NCI-H82 treated with DMSO at 0.1 percent for 48 hours (cell line): ENCODE results near the gene FXYD2.

ENCODE experiments used
- DNase-seq: peaks from one replicate; lab custom pipeline; 2025; ENCODE audit not compliant: unreplicated experiment; lab: John Stamatoyannopoulos, UW

The FXYD2 gene

DNA sequence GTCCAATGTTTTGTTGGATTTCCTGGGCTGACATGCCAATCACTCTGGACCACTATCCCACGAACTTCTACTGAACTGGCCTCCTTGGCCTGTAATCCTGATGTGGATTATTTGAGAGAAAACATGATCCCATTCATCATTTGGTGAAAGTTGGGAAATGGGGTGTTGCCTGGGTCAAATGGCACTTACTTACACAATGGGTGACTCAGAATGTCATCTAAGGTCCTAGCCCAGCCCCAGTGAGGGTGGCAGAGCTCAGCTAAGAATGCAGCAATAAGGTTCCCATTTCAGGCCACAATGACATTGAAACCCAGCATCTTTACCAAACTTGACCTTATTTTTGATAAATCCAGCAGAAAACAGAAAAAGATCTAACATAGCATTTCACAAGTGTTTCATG, 19.5 kb downstream of the FXYD2 start:
- DNase-seq, result no peak

GRCh38 chr11:117803896-117804295, 20.6 kb downstream of the FXYD2 start:
- no peak for DNase-seq

GRCh38 chr11:117799634-117800033, 24.9 kb downstream of the FXYD2 start:
- no peak for DNase-seq

GRCh38 chr11:117796872-117797529, 27.5 kb downstream of the FXYD2 start, which contains the start of gene DSCAML1:
DSCAML1 (minus strand) TSS chr11:117797216; CDS start chr11:117797079, 137 bp downstream.
- no peak for DNase-seq

DNA sequence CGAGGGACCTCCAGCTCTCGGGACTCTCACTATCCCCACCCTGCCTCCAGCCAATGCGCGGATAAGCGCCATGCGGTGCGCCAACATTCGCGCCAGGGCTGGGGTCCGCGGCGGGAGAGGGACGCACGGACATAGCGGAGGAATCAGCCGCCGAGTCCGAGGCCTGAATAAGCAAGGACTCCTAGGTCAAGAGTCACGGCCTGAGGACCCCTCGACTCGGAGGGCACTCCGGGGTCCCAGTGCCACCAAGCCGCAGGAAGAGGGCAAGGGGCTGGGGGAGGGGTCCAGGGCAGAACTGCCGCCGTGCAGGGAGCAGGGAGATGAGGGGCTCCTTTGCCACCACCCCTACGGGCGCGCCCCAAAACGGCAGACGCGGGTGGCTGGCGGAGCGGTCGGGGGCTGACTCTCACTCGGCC, 28.1 kb downstream of the FXYD2 start:
- no peak for DNase-seq

GRCh38 chr11:117795638-117796455, 28.7 kb downstream of the FXYD2 start:
- no peak for DNase-seq

DNA sequence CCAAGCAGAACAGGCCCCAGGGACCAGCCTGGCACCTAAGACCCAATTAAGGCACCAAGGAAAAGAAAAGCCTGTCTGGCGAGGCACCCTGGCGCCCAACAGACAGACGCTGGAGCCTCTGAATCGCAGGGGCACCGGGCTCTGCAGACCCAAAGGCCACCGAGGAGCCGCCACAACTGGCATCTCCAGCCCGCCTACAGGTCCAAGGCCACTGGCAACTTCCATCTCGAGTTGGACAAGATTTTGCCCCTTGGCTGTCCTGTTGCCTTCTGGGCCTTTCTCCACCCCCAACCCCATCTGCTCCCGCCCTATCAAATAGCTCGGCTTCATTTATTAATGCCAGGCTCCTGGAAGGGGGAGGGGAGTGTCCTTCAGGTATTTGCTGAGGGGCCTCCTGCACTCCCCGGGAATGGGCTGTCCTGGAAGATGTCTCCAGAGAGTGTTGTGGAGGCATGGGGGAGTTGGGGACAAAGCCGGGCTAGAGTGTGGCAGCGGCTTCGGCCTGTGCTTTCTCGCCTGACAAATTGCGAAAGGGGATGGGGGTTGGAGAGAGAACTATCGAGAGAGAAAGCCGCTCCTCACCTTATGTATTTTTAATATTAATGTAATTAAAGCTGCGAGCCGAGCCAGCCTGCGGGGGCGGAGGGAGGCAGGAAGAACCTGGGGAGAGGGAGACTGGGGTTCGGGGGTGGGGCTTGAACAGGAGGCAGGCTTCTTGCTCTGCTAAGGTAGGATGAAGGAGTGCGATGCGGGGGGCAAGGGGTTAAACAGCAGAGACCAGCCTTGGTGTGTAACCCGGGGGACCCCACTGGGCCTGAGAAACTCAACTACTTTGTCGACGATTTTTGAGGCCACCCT, 29.5 kb downstream of the FXYD2 start:
- DNase-seq, result no peak

DNA sequence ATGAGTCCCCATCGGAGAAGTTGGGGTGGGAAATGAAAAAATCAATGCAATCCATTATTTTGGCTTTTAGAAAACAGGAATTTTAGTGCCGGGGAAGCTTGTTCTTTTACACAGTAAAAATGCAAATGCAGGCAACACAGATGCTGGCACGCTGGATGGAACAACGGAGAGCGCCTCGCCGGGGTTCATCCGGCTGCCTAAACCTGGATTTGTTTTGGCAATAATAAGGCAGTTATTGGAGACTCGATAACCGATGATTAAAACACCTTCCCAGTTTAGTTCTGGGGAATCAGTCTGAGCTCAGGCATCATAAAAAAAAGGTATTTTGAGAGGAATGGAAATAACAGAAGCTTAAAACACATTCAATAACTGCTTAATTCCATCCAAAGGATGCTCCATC, 30.4 kb downstream of the FXYD2 start:
- DNase-seq, result no peak

- peak; percentile 35 for DNase-seq
These were observed 31.0 kb downstream of the FXYD2 start for GRCh38 chr11:117793583-117793982.

DNA sequence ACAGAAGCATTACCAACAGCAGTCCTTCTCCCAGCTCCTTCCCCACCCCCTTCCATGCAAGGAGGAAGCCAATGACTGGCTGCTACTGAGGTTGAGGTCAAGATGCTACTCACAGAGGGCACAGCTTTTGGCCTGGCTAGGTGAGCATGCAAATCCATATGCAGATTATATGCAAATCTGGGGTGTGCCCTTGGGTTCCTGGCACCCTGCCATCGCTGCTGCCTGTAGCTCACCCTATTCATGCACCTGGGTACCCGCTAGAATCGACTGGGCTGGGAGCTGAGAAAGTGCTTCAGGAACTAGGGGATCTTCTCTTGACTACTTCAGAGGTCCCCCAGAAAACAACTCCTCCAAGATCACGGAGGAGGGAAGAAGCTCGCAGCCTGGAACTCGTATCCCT, 31.6 kb downstream of the FXYD2 start:
- DNase-seq, result no peak

DNA sequence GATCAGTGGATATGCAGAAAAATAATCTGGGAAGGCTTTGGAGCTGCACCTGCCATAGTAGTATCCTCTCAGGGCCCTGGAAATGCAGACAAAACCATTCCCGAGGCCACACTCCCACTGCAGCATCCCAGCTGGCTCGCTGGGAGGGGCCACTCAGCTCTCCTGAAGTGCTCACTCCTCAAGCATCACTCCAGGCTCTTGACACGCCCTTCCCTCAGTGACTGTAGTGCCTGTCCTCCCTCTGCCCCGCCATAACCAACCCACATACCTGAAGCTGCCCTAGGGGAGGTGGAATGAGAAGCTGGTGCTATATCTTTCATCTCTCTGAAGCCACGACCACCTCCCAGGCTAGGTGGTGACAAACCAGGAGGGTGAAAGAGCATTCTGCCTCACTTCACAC, 32.3 kb downstream of the FXYD2 start:
- DNase-seq, result no peak

DNA sequence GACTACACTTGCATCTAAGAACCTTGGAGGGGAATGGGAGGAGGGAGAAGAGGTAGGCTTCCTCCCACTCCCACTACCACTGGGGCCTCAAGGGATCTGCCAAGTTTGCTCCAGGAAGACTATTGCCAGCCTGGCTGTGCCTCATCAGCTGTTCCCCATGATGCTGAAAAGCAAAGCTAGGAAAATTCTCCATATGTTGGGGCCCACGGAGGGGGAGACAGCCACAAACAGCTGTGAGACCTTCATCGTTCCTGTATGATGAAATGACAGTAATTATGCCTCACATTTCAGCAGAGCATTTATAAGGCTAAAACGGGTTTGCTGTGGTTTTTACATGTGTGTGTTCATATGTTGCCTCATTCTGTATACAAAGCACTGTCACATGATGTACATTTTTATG, 34.3 kb downstream of the FXYD2 start:
- no peak for DNase-seq

DNA sequence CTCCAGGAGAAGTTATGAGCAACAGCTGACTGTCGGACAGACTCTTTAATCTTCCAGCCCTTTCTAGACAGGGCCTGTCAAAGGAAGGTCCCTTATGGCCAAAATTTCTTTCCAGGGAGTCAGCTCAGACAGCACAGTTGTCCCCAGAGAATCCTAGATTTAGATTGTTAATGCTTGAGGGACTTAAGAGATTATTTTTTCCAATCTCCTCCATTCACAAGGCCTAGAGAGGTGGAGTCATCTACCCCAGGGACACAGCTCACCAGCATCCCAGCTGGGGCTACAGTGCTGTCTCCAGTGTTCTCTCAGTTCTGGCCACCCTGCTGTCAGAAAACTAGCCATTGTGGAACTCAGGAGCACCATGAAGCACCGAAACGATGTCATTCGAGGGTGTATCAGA, 35.3 kb downstream of the FXYD2 start:
- peak; percentile 93 for DNase-seq

GRCh38 chr11:117786135-117786870, 38.2 kb downstream of the FXYD2 start:
- DNase-seq, result no peak

GRCh38 chr11:117782101-117782500, 42.4 kb downstream of the FXYD2 start:
- no peak for DNase-seq

GRCh38 chr11:117781627-117782026, 42.9 kb downstream of the FXYD2 start:
- peak; percentile 8 for DNase-seq

DNA sequence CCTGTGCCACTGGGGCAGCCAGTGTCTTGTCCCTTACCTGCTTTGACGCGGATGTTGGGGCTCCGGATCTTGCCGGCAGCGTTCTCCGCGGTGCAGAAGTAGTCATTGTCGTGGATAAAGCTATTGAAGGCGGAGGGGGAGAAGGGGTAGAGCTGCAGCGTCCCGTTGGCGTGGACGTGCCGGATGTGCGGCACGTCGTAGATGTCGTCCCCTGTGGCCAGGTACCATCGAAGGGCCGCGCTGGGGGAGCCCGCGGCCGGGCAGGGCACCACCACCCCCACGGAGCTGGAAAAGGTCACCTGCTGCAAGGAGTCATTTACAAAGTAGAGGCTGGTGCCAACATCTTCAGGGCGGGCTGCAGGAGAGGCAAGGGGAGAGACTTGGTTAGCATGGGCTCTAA, 44.1 kb downstream of the FXYD2 start:
- DNase-seq, result no peak

GRCh38 chr11:117774553-117774952, 50.0 kb downstream of the FXYD2 start:
- DNase-seq, result no peak

DNA sequence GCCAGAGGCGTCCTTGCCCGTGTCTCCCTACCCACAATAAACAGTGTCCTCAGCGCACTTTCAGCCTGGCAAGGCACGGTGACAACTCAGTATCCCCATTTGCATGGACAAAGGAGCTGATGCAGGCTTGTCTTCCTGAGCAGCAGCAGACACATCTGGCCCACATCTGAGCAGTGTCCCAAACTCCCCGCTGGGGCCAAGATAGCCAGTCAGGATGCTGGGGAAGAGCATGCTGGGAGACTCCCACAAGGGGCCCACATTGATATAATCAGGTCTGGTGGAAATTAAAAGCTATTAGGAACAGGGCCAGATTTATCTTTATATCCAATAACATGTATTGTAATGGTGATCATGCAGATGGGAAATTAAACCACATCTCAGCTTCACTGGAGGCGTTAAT, 52.2 kb downstream of the FXYD2 start:
- DNase-seq, result no peak

- no peak for DNase-seq
These were observed 52.7 kb downstream of the FXYD2 start for GRCh38 chr11:117771841-117772240.

- DNase-seq, result no peak
These were observed 53.3 kb downstream of the FXYD2 start for GRCh38 chr11:117771197-117771596.
